Measurements from ENCODE around the gene MAP10. TPM values are rescaled to one million over a fixed set of nuclear protein-coding genes. Genes with fewer than 3 reads are reported as not detected.
A peak's percentile ranks its signal among the peaks of the same experiment; 100 is the strongest.

Gene MAP10
- total RNA-seq, 1 experiment from 2014 or later: 0.09 TPM

DNA sequence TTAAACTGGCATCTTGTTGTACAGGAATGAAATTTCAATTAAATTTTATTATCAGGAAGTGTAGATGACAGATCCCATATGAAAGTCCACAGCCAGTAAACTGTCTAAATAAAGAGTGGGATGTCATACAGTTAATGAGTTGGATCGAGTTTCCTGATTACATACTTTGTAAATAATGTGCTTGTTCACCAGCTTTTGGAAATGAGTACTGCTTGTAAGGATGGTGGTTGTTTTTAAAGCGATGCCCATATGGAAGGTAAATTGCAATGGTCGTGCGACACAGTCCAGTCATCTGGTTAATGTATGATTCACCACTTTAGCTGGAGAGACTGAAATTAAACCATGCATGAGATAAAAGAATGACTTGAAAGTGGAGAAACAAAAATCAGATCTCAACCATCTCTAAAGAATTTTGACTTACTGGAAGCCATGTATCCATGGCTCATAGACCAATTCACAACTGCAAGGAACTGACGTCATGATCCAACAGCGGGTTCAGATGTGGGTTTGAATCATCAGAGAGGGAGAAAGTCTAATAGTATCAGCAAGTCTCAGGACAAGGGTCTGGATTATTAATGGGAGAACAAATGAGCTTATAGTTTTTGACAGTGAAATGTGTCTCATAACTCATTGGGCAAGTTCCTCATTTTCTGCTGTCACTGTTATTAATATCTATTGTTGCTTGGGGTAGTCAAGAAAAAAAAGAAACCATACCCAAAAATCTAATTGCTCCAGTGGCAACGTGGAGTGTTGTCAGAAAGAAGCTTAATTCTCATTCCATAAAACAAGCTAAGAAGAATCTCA lies 49.0 kb downstream of the MAP10 start:
- peak; percentile 70 for DNase-seq (ENCODE audit: low spot score)

DNA sequence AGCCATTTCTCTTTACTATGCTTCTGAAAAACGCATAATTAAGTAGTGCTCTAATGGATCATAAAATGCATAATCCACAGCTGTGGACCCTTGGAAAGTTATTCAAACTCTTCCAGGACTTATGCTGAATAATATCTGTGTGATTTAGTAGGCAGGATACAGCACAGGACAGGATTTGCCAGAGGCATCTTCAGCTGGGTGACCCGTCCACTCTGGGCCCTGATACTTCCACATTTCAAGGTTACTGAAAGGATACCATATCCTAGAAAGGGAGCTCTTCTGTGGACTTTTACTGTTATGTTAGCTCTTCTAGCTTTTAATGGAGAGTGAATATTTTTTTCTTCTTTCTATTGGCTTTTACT lies 49.6 kb downstream of the MAP10 start:
- no peak for DNase-seq (ENCODE audit: low spot score)

DNA sequence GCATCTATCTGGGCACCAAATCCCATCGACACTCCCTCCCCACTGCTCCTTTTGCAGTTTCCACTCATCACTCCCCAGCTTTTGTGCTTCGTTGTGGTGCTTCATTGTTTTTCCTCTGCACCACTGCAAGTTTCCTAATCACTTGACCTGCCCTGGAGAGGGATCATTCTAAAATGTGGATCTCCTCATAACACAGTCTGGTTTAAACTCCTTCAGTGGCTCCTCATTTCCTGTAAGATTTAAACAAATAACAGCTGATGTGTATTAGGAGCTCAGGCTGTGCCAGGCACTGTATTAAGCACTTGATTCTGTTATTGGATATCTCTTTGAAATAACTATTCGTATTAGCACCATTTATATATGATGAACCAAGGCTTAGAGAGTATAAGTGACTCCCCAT lies 51.3 kb downstream of the MAP10 start:
- no peak for DNase-seq (ENCODE audit: low spot score)

Other genes starting within 250 kb of the MAP10 start
- 0.77 and 1.2 TPM in 2 replicates for gene SIPA1L2, start 175.3 kb upstream of the MAP10 start, total RNA-seq (2014; rRNA removed; shearing (Covaris generic))
- gene NTPCR, start 145.2 kb downstream of the MAP10 start, total RNA-seq (2014; rRNA removed; shearing (Covaris generic)): 72.1 and 87.8 TPM in 2 replicates